AG04449 (cell line): ENCODE results near the gene GALNT6.

Source experiments
- CTCF ChIA-PET: fragments of 350-600 bp; formaldehyde crosslinking; extraction: SDS; loops from one replicate; lab custom pipeline; 2021; ENCODE audit warnings: antibody characterized with exemption; lab: Yijun Ruan, JAX
- POLR2A ChIA-PET: fragments of 400-600, 350-600 bp; formaldehyde crosslinking; extraction: SDS; loops from one replicate; lab custom pipeline; 2020; ENCODE audit warnings: antibody characterized with exemption, inconsistent platforms; lab: Yijun Ruan, JAX
- DNase-seq: peaks from one replicate; pipeline ENCODE4 v3.0.0-alpha.2; 2010; ENCODE audit warnings: low read depth, low spot score
- H3K4me3 ChIP-seq: 2 replicates; pipeline ENCODE4 v1.5.1; 2011; ENCODE audit warnings: low read depth, mild to moderate bottlenecking, control low read depth, low read length
- CTCF ChIP-seq: IDR thresholded peaks from one replicate; pipeline ENCODE4 v1.5.1; 2011; ENCODE audit warnings: mild to moderate bottlenecking, moderate library complexity, low read length, control low read depth, inconsistent platforms; ENCODE audit not compliant: insufficient read depth; ENCODE audit errors: missing control alignments

The GALNT6 gene

GRCh38 chr12:51377099-51377984 lies 13.9 kb downstream of the GALNT6 start:
- no peak for TF ChIP-seq CTCF
- H3K4me3 ChIP-seq: no peak overlapping the region
- DNase-seq: no peak
- POLR2A ChIA-PET: no interaction called here
- CTCF ChIA-PET: interaction anchor here (0.6 to 1.2 kb wide), 3 partner anchors 10 to 34 kb away, joined by 3 read pairs; no protein-coding TSS in a partner anchor

- H3K4me3 ChIP-seq: no peak overlapping the region
- CTCF ChIA-PET: interaction anchor here (0.7 kb wide), 1 partner anchor 9 kb away, joined by 3 read pairs; no protein-coding TSS in a partner anchor
- no peak for DNase-seq
- POLR2A ChIA-PET: no interaction called here
- TF ChIP-seq CTCF: no peak
Measured at GRCh38 chr12:51374856-51375255, 16.4 kb downstream of the GALNT6 start.

DNA sequence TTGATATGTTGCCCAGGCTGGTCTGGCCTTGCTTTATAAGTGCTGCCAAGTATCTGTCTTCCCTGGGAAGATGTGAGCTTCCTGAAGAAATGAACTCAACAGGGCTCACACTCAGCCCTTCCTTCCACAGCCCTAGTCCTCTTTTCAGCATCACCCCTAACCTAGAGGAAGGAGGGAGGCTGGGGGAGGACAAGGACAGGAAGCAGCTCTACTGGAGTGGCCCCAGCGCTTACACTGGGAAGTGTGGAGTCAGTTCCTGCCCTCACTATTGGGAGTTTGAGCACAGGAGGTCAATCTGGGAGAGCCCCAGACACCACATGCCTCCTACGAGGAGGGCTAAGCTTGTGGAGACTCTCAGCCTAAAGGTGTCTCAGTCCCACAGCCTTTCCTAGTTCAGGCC lies 16.8 kb downstream of the GALNT6 start:
- no peak for TF ChIP-seq CTCF
- ChIA-PET CTCF (interaction anchor here (0.7 to 1.0 kb wide), 2 partner anchors 10 to 450 kb away, joined by 3 read pairs; no protein-coding TSS in a partner anchor), POLR2A (no interaction called here)

DNA sequence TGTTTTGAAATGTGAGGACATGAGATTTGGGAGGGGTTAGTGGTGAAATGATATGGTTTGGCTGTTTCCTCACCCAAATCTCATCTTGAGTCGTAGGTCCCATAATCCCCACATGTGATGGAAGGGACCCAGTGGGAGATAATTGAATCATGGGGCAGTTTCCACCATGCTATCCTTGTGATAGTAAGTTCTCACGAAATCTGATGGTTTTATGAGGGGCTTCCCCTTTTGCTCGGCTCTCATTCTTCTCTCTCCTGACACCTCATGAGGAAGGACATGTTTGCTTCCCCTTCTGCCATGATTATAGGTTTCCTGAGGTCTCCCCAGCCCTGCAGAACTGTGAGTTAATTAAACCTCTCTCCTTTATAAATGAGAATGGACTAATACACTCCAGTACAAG lies 18.0 kb downstream of the GALNT6 start:
- TF ChIP-seq CTCF: no peak
- ChIA-PET CTCF (interaction anchor here (1.0 kb wide), 2 partner anchors 21 to 451 kb away, joined by 3 read pairs; no protein-coding TSS in a partner anchor), POLR2A (no interaction called here)
- no peak overlapping the region for H3K4me3 ChIP-seq
- no peak for DNase-seq

More for the DNA sequence above, 16.8 kb downstream of the GALNT6 start:
- DNase-seq: no peak
- no peak overlapping the region for H3K4me3 ChIP-seq

GRCh38 chr12:51372021-51372420 lies 19.2 kb downstream of the GALNT6 start:
- DNase-seq: no peak
- H3K4me3 ChIP-seq: no peak overlapping the region
- ChIA-PET POLR2A (interaction anchor here (1.0 to 1.3 kb wide), 5 partner anchors 10 to 289 kb away, joined by 3 to 6 read pairs (median 4); partner anchors contain the start of genes CSRNP2 and GALNT6), CTCF (interaction anchor here (0.8 to 1.3 kb wide), 7 partner anchors 9 to 449 kb away, joined by 3 to 6 read pairs (median 4); no protein-coding TSS in a partner anchor)
- TF ChIP-seq CTCF: no peak
